GM12875 (cell line): ENCODE measurements around the gene TUBGCP2.

Source experiments
- H3K4me3 ChIP-seq: one replicate; pipeline ENCODE4 v1.5.1; 2011; ENCODE audit warnings: low read depth, low read length, control low read depth
- CTCF ChIP-seq: IDR thresholded peaks from 2 replicates; pipeline ENCODE4 v1.5.1; 2011; ENCODE audit warnings: low read depth, mild to moderate bottlenecking, control low read depth, inconsistent platforms, low read length, moderate library complexity, borderline replicate concordance; ENCODE audit not compliant: insufficient read depth

Gene TUBGCP2

GRCh38 chr10:133281628-133282372, 26.9 kb downstream of the TUBGCP2 start:
- no peak for TF ChIP-seq CTCF

GRCh38 chr10:133281084-133281483, 27.6 kb downstream of the TUBGCP2 start:
- H3K4me3 ChIP-seq: no peak overlapping the region
- no peak for TF ChIP-seq CTCF

More at GRCh38 chr10:133281628-133282372, 26.9 kb downstream of the TUBGCP2 start:
- H3K4me3 ChIP-seq: no peak overlapping the region

- no peak overlapping the region for H3K4me3 ChIP-seq
- no peak for TF ChIP-seq CTCF
Measured at GRCh38 chr10:133280391-133281059, 28.1 kb downstream of the TUBGCP2 start.

DNA sequence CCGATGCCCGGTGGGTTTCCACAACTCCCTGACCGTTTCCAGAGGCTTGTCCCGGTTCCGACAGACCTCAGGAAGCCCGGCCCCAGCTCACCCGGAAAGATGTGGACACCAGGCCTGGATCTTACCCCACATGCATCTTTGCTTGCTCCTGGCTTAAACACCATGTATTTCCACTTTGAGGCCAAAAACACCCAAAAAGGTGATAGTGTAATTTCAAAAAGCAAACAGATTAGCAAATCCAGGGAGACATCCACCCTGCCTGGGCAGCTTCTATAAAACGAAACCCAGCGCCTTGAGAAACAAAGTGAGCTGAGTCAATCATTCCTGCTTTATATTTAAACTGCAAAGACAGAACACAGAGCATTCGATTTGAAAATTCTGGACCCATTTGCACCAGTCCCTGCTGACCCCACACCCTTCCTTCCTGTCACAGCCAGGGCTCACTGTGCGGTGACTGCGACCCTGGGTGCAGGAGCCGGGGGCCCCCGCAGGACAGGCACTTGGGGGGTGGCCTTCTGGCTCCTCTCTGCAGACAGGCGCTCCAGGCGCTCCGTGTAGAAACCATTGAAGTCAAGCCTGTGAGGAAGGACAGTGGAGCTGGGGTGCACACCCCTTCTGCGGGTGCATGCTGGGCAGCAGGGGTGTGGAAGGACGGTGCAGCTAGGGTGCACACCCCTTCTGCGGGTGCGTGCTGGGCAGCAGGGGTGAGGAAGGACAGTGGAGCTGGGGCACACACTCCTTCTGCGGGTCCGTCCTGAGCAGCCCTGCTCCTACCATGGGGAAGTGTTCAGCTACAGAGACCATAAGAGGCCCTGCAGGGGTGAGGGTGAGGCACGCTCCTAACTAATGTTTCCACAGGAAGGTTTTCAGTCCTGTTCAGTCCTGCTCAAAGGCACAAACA, 29.1 kb downstream of the TUBGCP2 start:
- no peak overlapping the region for H3K4me3 ChIP-seq
- no peak for TF ChIP-seq CTCF

GRCh38 chr10:133278577-133279265, 30.0 kb downstream of the TUBGCP2 start:
- no peak overlapping the region for H3K4me3 ChIP-seq
- no peak for TF ChIP-seq CTCF

- no peak for TF ChIP-seq CTCF
- no peak overlapping the region for H3K4me3 ChIP-seq
Measured at GRCh38 chr10:133277993-133278576, 30.6 kb downstream of the TUBGCP2 start.
